Activated T-helper 1 cell treated with anti-CD3 and anti-CD28 coated beads, Interleukin-2, amount 50 U/mL, for 16 hours (primary cell): ENCODE data around the gene FERMT1.
"Not testable (repeated sequence)": the region's sequence is repeated elsewhere in the genome, so short reads cannot be mapped to it uniquely, and the experiment has no call there.

Experiments
- DNase-seq, 2 donors: peaks; one replicate each; pipeline ENCODE4 v3.0.0-alpha.2; 2020; ENCODE audit warnings: low read depth in 1 of 2, low spot score in 1 of 2

Gene FERMT1

DNA sequence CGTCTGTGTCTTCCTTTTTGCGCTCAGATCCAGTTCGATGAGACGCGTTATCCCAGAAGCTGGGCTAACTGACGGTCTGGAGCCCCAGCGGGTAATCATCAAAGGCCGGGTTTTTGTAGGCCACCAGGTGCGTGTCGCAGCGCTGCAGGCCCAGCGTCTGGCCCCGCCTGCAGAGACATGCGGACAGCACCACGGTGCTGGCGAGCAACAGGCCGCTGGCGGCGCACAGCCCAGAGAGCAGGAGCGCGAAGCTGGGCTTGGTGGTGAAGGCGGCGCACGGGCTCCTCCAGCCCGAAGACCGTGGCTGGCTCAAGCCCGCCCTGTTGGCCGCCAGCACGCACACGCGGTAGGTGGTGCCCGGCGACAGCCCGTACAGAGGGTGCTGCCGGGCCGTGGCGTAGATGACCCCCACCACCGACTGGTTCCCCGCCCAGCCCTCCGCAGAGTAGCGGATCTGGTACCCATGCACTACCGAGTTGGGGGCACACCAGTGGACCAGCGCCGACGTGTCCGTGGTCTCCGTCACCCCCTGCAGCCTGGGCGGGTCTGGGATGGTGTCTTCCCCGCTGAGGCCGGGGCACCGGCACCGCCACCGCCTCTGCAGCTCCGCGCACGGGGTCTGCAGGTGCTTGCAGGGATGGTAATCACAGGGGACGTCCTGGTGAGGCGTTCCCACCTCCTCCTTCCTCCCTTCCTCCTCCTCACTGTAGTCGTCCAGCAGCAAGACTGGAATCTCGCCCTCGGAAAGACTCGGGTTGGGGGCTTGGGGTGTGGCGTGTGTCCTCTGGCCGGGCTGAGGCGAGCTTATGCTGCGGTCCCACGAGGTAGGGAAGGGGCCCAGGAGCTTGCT lies 81.6 kb downstream of the FERMT1 start:
- DNase-seq: no peak

DNA sequence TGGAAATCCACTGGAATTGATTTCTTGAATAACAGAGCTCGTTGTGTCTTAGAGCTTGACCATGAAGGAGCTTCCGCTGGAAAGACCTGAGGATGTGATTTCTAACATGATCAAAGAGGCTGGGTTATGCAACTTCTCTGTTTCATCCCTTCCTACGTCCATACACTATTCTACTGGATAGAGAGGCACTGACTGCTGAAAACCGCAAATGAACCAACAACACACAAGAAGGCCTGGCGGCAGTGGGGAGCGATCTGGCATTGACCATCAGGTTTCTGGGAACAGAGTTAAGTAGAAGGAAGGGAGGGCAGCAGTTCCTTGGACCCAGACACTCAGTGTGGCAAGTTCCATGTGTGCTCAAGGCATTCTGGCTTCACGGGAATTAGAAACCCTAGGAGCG lies 82.3 kb downstream of the FERMT1 start:
- DNase-seq: no peak

DNA sequence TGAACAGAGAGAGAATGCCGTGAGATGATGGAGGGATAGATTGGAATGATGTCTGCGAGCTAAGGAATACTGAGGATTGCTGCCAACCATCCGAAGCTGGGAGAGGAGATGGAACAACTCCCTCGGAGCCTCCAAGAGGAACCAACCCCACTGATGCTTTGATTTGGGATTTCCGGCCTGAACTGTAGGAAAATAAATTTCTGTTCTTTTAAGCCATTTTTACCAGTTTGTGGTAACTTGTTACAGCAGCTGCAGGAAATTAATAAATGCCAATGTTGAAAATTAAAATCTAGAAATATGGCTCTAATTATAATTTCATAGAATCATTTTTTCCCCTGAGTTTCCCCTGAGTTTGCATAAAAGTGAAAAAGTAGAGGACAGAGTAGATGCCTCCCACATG lies 83.1 kb downstream of the FERMT1 start:
- no peak for DNase-seq

DNA sequence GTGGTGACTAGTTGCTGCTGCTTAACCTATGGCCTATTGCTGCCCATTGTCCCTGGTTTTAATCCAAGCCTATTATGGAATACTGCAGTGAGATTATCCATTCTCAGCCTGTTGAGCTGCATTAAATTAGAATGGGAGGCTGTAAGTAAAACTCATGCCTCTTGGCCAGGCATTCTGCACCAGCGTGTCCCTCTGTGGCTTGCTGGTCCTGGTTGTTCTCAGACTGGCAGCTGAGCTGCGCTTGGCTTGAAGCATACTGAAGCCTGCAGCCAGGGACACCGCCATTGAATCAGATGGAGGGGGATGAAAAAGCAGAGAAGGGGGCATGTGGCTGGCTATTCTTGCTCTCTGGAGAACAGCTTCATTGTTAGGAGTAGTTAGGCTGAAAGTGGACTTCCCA lies 84.6 kb downstream of the FERMT1 start:
- DNase-seq: no peak

DNA sequence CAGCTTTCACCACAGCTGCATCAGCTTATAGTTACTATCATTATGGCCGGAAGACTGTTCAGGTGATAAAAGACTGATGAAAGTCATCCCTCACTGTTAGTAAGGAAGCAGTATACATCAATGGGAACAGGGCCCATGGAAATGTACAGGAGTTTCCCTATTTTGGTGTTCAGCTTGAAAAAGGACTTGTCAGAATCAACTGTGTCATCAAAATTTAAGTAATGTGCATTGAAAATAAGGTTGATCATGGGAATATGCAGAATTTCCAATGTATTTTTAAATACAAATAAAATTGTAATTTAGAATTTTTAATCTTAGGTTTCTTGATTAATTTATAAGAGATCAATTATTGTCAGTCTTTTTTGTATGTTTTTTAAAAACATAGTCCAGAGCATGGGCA lies 85.7 kb downstream of the FERMT1 start:
- no peak for DNase-seq

- no peak for DNase-seq
These were observed 86.6 kb downstream of the FERMT1 start for GRCh38 chr20:6036213-6036612.

GRCh38 chr20:6034134-6034969 lies 88.5 kb downstream of the FERMT1 start:
- DNase-seq: no peak

GRCh38 chr20:6032907-6033306 lies 89.9 kb downstream of the FERMT1 start:
- DNase-seq: not testable (repeated sequence)

GRCh38 chr20:6030453-6031080 lies 92.3 kb downstream of the FERMT1 start:
- no peak for DNase-seq

GRCh38 chr20:6029538-6029937 lies 93.3 kb downstream of the FERMT1 start:
- DNase-seq: no peak

GRCh38 chr20:6028818-6029217 lies 94.0 kb downstream of the FERMT1 start:
- DNase-seq: no peak

DNA sequence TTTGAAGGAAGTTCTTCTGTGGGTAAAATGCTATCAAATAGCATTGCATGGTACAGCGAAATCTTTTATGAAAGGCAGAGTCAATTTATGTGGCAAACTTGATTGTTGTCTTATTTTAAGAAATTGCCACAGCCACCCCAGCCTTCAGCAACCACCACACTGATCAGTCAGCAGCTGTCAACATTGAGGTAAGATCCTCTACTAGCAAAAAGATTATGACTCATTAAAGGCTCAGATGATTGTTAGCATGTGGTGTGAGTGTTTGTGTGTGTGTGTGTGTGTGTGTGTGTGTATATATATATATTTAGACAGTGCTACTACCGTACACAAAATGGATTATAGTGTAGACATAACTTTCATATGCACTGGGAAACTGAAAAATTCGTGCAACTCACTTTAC lies 96.8 kb downstream of the FERMT1 start:
- no peak for DNase-seq
